ENCODE measurements around the gene VIPR2. TPM values are rescaled to one million over a fixed set of nuclear protein-coding genes. Genes with fewer than 3 reads are reported as not detected.
"Not testable (repeated sequence)": the region's sequence is repeated elsewhere in the genome, so short reads cannot be mapped to it uniquely, and the experiment has no call there.

VIPR2 gene
- total and polyA plus RNA-seq, 10 donors: 0.41 to 1.4 (median 0.64) TPM

DNA sequence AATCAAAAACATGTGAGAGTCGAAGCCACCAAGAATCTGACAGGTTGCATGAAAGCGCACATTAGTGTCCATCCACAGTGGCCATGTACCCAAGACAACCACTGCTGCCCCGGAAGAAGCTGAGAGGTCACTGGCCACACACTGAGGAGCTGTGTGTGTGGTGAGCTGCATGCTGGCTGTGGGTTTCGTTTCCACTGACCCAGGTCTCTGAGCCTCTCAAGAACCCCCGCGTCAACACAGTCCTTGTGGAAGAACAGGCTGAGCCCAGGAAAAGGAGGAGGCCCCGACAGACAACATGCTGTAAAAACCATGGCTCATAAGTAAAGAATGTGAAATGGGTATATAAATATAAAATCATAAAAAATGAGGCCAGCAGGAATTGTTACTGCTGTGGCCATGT is 8.2 kb downstream of the VIPR2 start:
- peak; percentile 28 for DNase-seq
- intact Hi-C loops (cut with DNase I; ENCODE audit: low total_unique reads): no loop called here

DNA sequence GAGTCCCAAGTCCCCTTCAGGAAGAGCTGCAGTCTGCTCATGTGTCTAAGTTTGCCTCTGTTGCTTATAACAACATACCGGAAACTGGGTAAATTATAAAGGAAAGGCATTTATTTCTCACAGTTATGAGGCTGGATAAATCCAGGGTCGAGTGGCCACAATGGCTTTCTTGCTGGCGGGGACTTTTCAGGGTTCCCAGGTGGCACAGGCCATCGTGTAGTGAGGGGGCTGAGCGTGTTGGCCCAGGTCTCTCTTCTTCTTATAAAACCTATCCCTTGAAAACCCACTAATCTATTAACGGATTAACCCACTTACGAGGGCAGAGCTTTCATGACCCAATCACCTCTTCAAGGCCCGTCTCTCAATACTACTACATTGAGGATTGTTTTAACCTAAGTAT is 8.7 kb downstream of the VIPR2 start:
- no peaks in the 10 kb centered on the region for H3K9me3 ChIP-seq
- H3K27ac ChIP-seq: no peak overlapping the region
- TF ChIP-seq, protein P1, sequence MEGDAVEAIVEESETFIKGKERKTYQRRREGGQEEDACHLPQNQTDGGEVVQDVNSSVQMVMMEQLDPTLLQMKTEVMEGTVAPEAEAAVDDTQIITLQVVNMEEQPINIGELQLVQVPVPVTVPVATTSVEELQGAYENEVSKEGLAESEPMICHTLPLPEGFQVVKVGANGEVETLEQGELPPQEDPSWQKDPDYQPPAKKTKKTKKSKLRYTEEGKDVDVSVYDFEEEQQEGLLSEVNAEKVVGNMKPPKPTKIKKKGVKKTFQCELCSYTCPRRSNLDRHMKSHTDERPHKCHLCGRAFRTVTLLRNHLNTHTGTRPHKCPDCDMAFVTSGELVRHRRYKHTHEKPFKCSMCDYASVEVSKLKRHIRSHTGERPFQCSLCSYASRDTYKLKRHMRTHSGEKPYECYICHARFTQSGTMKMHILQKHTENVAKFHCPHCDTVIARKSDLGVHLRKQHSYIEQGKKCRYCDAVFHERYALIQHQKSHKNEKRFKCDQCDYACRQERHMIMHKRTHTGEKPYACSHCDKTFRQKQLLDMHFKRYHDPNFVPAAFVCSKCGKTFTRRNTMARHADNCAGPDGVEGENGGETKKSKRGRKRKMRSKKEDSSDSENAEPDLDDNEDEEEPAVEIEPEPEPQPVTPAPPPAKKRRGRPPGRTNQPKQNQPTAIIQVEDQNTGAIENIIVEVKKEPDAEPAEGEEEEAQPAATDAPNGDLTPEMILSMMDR (IDR thresholded peaks at IDR 0.05 in 8 of 11, conservative IDR thresholded peaks at IDR 0.05 in 3 of 11): no peak
- TF ChIP-seq POLR2AphosphoS5 (IDR thresholded peaks at IDR 0.05): no peak
- no peak for TF ChIP-seq POLR2A (IDR thresholded peaks at IDR 0.05)
- WGBS, 5 donors: 75 to 90% (median 88%) methylated on average over 8 of the region's 8 CpGs
- DNase-seq: peak; percentile 4
- intact Hi-C loops (cut with DNase I; ENCODE audit: low total_unique reads): no loop called here
- H3K4me3 ChIP-seq: no peak overlapping the region
- peaks cover 0 to 29% (median under 1%) of the 10 kb centered on the region in 7 donors for H3K27me3 ChIP-seq (replicated peaks in 1 of 7)
- H3K36me3 ChIP-seq: no peaks in the 10 kb centered on the region
- no peaks in the 10 kb centered on the region for H3K4me1 ChIP-seq

More for the DNA sequence above, 8.2 kb downstream of the VIPR2 start:
- no peaks in the 10 kb centered on the region for H3K9me3 ChIP-seq
- H3K4me1 ChIP-seq: no peaks in the 10 kb centered on the region
- no peaks in the 10 kb centered on the region for H3K36me3 ChIP-seq
- H3K27me3 ChIP-seq (replicated peaks in 1 of 7): peaks cover 0 to 34% (median 4%) of the 10 kb centered on the region in 7 donors
- TF ChIP-seq, protein P1 (IDR thresholded peaks at IDR 0.05 in 8 of 11, conservative IDR thresholded peaks at IDR 0.05 in 3 of 11): no peak
- TF ChIP-seq POLR2A (IDR thresholded peaks at IDR 0.05) (no peak), POLR2AphosphoS5 (IDR thresholded peaks at IDR 0.05) (no peak)
- no peak overlapping the region for H3K4me3 ChIP-seq
- H3K27ac ChIP-seq: no peak overlapping the region
- 72 to 84% (median 78%) methylated on average over 6 to 7 of the region's 7 CpGs for WGBS, 5 donors

DNA sequence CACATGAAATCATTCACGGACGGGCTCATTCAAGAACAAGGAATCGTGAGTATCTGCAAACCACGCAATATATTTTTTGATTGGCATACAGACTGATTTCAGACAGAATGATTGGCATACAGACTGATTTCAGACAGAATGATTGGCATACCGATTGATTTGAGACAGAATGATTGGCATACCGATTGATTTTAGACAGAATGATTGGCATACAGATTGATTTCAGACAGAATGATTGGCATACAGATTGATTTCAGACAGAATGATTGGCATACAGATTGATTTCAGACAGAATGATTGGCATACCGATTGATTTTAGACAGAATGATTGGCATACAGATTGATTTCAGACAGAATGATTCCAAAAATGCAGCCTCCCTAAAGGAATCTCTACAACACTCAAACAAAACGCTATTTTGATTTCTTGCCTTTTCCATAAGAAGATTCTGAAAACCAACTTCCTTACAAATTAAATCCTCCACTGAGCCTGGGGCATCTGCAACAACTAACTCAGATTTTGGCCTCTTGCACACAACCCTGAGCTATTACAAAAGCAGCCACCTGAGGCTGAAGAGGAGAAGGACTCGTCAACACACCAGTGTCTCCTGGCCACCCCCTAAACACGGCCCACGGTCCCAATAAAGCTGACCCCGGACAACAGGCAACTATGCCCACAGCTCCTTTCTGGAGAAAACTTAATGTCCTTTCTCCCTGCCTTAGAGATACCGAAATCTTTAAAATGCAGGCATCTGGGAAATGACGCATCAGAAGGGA is 11.8 kb downstream of the VIPR2 start:
- H3K4me1 ChIP-seq; H3K4me3 ChIP-seq; H3K36me3 ChIP-seq; intact Hi-C loops (cut with DNase I; ENCODE audit: low total_unique reads); H3K27ac ChIP-seq; H3K9me3 ChIP-seq: not testable (repeated sequence)
- peaks cover 0 to 21% (median 0%) of the 10 kb centered on the region in 7 donors for H3K27me3 ChIP-seq (replicated peaks in 1 of 7)
- WGBS, 5 donors: 81 to 88% (median 84%) methylated on average over 9 to 14 of the region's 14 CpGs
- DNase-seq: peak; percentile 23

DNA sequence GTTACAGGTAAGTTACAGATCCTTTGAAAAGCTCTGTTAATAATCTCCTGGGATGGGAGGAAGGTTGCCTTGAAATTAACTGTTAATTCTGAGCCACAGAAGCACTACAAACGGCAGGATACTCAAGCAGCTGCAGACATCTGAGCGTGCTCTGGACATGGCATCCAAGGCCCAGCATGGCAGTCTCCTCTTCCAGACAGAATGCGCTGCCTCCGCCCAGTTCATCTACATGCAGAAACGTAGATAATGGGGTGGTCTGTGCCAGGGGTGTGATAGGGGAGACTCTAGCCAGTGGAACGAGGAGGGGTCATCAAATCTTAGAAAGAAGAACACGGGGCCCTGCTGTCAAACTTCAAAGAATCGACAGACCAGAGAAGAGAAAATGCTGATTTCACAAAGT is 13.8 kb downstream of the VIPR2 start:
- intact Hi-C loops (cut with DNase I; ENCODE audit: low total_unique reads): no loop called here
- H3K36me3 ChIP-seq: no peaks in the 10 kb centered on the region
- no peaks in the 10 kb centered on the region for H3K9me3 ChIP-seq
- TF ChIP-seq POLR2AphosphoS5 (IDR thresholded peaks at IDR 0.05): no peak
- TF ChIP-seq, protein P1 (IDR thresholded peaks at IDR 0.05 in 8 of 11, conservative IDR thresholded peaks at IDR 0.05 in 3 of 11): no peak
- TF ChIP-seq POLR2A (IDR thresholded peaks at IDR 0.05): no peak
- peaks cover 0 to 23% (median 0%) of the 10 kb centered on the region in 7 donors for H3K27me3 ChIP-seq (replicated peaks in 1 of 7)
- no peaks in the 10 kb centered on the region for H3K4me1 ChIP-seq
- peak; percentile 43 for DNase-seq
- H3K27ac ChIP-seq: no peak overlapping the region
- 78 to 84% (median 79%) methylated on average over 8 of the region's 8 CpGs for WGBS, 5 donors
- no peak overlapping the region for H3K4me3 ChIP-seq
